ENCODE measurements around the gene KCNJ3. TPM values are rescaled to one million over a fixed set of nuclear protein-coding genes. Genes with fewer than 3 reads are reported as not detected.

Gene KCNJ3
- total RNA-seq, 1 donor from 2014 or later, result not detected

- DNase-seq (ENCODE audit: low spot score), result no peak
Measured at GRCh38 chr2:154706660-154707059, 8.2 kb downstream of the KCNJ3 start.

GRCh38 chr2:154707994-154708575 lies 9.6 kb downstream of the KCNJ3 start:
- DNase-seq (ENCODE audit: low spot score), result no peak

GRCh38 chr2:154709215-154709614 lies 10.7 kb downstream of the KCNJ3 start:
- no peak for DNase-seq (ENCODE audit: low spot score)

- DNase-seq (ENCODE audit: low spot score), result no peak
Measured at GRCh38 chr2:154710078-154710477, 11.6 kb downstream of the KCNJ3 start.

- no peak for DNase-seq (ENCODE audit: low spot score)
Measured at GRCh38 chr2:154710685-154711084, 12.2 kb downstream of the KCNJ3 start.

- DNase-seq (ENCODE audit: low spot score), result no peak
Measured at GRCh38 chr2:154713675-154714074, 15.2 kb downstream of the KCNJ3 start.

- DNase-seq (ENCODE audit: low spot score), result no peak
Measured at GRCh38 chr2:154720651-154721050, 22.2 kb downstream of the KCNJ3 start.

GRCh38 chr2:154724194-154724797 lies 25.8 kb downstream of the KCNJ3 start:
- DNase-seq (ENCODE audit: low spot score), result no peak

GRCh38 chr2:154740361-154740760 lies 41.9 kb downstream of the KCNJ3 start:
- DNase-seq (ENCODE audit: low spot score), result no peak

GRCh38 chr2:154758871-154759270 lies 60.4 kb downstream of the KCNJ3 start:
- no peak for DNase-seq (ENCODE audit: low spot score)

- no peak for DNase-seq (ENCODE audit: low spot score)
Measured at GRCh38 chr2:154762638-154763037, 64.1 kb downstream of the KCNJ3 start.

GRCh38 chr2:154771664-154772284 lies 73.3 kb downstream of the KCNJ3 start:
- DNase-seq (ENCODE audit: low spot score), result no peak

- no peak for DNase-seq (ENCODE audit: low spot score)
Measured at GRCh38 chr2:154776825-154777224, 78.3 kb downstream of the KCNJ3 start.

- DNase-seq (ENCODE audit: low spot score), result no peak
Measured at GRCh38 chr2:154794406-154794805, 95.9 kb downstream of the KCNJ3 start.

GRCh38 chr2:154795651-154796050 lies 97.2 kb downstream of the KCNJ3 start:
- no peak for DNase-seq (ENCODE audit: low spot score)

GRCh38 chr2:154804451-154804850 lies 106.0 kb downstream of the KCNJ3 start:
- no peak for DNase-seq (ENCODE audit: low spot score)

- DNase-seq (ENCODE audit: low spot score), result no peak
Measured at GRCh38 chr2:154813636-154814035, 115.1 kb downstream of the KCNJ3 start.

- DNase-seq (ENCODE audit: low spot score), result no peak
Measured at GRCh38 chr2:154814856-154815255, 116.4 kb downstream of the KCNJ3 start.

- DNase-seq (ENCODE audit: low spot score), result no peak
Measured at GRCh38 chr2:154825358-154825757, 126.9 kb downstream of the KCNJ3 start.

GRCh38 chr2:154826827-154827226 lies 128.3 kb downstream of the KCNJ3 start:
- no peak for DNase-seq (ENCODE audit: low spot score)

- no peak for DNase-seq (ENCODE audit: low spot score)
Measured at GRCh38 chr2:154827286-154827685, 128.8 kb downstream of the KCNJ3 start.

GRCh38 chr2:154832711-154833110 lies 134.2 kb downstream of the KCNJ3 start:
- DNase-seq (ENCODE audit: low spot score), result no peak

- DNase-seq (ENCODE audit: low spot score), result no peak
Measured at GRCh38 chr2:154836632-154837031, 138.1 kb downstream of the KCNJ3 start.

Measured in mesenteric fat pad (tissue), 1 donor.